CD14-positive monocyte (primary cell): ENCODE results near the gene PDE1C. TPM values are rescaled to one million over a fixed set of nuclear protein-coding genes. Genes with fewer than 3 reads are reported as not detected.
"Not testable (repeated sequence)": the region's sequence is repeated elsewhere in the genome, so short reads cannot be mapped to it uniquely, and the experiment has no call there.

Experiments used
- DNase-seq, 3 donors: peaks; one replicate each; pipeline ENCODE4 v3.0.0-alpha.2; 2011 to 2022
- H2AFZ ChIP-seq: 2 replicates; pipeline ENCODE4 v1.6.0; 2012; ENCODE audit warnings: mild to moderate bottlenecking, low read depth, low read length, inconsistent platforms; ENCODE audit not compliant: insufficient read depth, poor library complexity, severe bottlenecking
- H3K27ac ChIP-seq, 2 donors: 1 replicate in 1 of 2; 2 replicates in 1 of 2; pipeline ENCODE4 v1.5.1; 2012 to 2013; ENCODE audit warnings: low read length in 2 of 2, control low read depth in 1 of 2, inconsistent platforms in 1 of 2, low read depth in 1 of 2, mild to moderate bottlenecking in 1 of 2
- H3K27me3 ChIP-seq, 2 donors: one replicate each; pipeline versions ENCODE4 v1.6.0 to v1.6.1; 2011 to 2013; ENCODE audit warnings: low read length in 2 of 2; ENCODE audit not compliant: control insufficient read depth in 2 of 2, insufficient read depth in 2 of 2
- H3K36me3 ChIP-seq, 2 donors: replicated peaks in 1 of 2; 1 replicate in 1 of 2; 2 replicates in 1 of 2; pipeline versions ENCODE4 v1.5.1 to v1.6.1; 2012 to 2013; ENCODE audit warnings: low read length in 2 of 2, control low read depth in 1 of 2, inconsistent platforms in 1 of 2, mild to moderate bottlenecking in 1 of 2; ENCODE audit not compliant: insufficient read depth in 2 of 2, control insufficient read depth in 1 of 2
- H3K4me1 ChIP-seq, 2 donors: 1 replicate in 1 of 2; 2 replicates in 1 of 2; pipeline versions ENCODE4 v1.5.1 to v1.6.1; 2012 to 2013; ENCODE audit warnings: low read length in 2 of 2, control low read depth in 1 of 2, inconsistent platforms in 1 of 2, mild to moderate bottlenecking in 1 of 2, moderate library complexity in 1 of 2; ENCODE audit not compliant: insufficient read depth in 2 of 2, control insufficient read depth in 1 of 2
- H3K4me2 ChIP-seq: replicated peaks from 2 replicates; pipeline ENCODE3; 2012; ENCODE audit warnings: low read length, moderate library complexity, mild to moderate bottlenecking; ENCODE audit not compliant: poor library complexity, severe bottlenecking; ENCODE audit errors: extremely low read depth
- H3K4me3 ChIP-seq, 3 experiments: fragments of 200-600 bp in 1 of 3; sonication (generic) in 1 of 3; replicated peaks in 1 of 3; 1 replicate in 2 of 3; 2 replicates in 1 of 3; pipeline ENCODE4 v1.5.1; 2011 to 2013; ENCODE audit warnings: low read length in 3 of 3, mild to moderate bottlenecking in 3 of 3, control low read depth in 2 of 3, low read depth in 2 of 3, inconsistent platforms in 1 of 3, moderate library complexity in 1 of 3
- H3K79me2 ChIP-seq: 2 replicates; pipeline ENCODE4 v1.6.0; 2012; ENCODE audit warnings: mild to moderate bottlenecking, control low read depth, inconsistent platforms, low read length, moderate library complexity; ENCODE audit not compliant: insufficient read depth
- H3K9ac ChIP-seq: 2 replicates; pipeline ENCODE4 v1.6.0; 2017; ENCODE audit warnings: low read length, mild to moderate bottlenecking; ENCODE audit not compliant: insufficient read depth, poor library complexity, severe bottlenecking
- H3K9me3 ChIP-seq, 2 donors: replicated peaks in 1 of 2; 1 replicate in 1 of 2; 2 replicates in 1 of 2; pipeline versions ENCODE4 v1.5.1 to v1.6.1; 2012 to 2013; ENCODE audit warnings: low read length in 2 of 2, control low read depth in 1 of 2; ENCODE audit not compliant: control insufficient read depth in 1 of 2, insufficient read depth in 1 of 2
- H4K20me1 ChIP-seq: 2 replicates; pipeline ENCODE4 v1.6.0; 2012; ENCODE audit warnings: mild to moderate bottlenecking, low read length, control low read depth, moderate library complexity; ENCODE audit not compliant: insufficient read depth
- H3K27ac Mint-ChIP-seq, 7 donors: one replicate each; pipeline ENCODE4 v1.8.0; 2020; ENCODE audit warnings: mild to moderate bottlenecking in 7 of 7, mixed read lengths in 7 of 7, moderate library complexity in 6 of 7, inconsistent platforms in 2 of 7
- H3K27me3 Mint-ChIP-seq, 3 donors: one replicate each; pipeline ENCODE4 v1.8.0; 2021 to 2022; ENCODE audit warnings: low read depth in 3 of 3, mild to moderate bottlenecking in 3 of 3, mixed read lengths in 3 of 3, moderate library complexity in 3 of 3, inconsistent platforms in 1 of 3
- H3K36me3 Mint-ChIP-seq, 2 donors: one replicate each; pipeline ENCODE4 v1.8.0; 2020; ENCODE audit warnings: mixed read lengths in 2 of 2, inconsistent platforms in 1 of 2, mild to moderate bottlenecking in 1 of 2
- H3K4me1 Mint-ChIP-seq: one replicate; pipeline ENCODE4 v1.8.0; 2020; ENCODE audit warnings: mild to moderate bottlenecking, mixed read lengths
- H3K4me3 Mint-ChIP-seq, 2 donors: one replicate each; pipeline ENCODE4 v1.8.0; 2020; ENCODE audit warnings: mild to moderate bottlenecking in 2 of 2, mixed read lengths in 2 of 2, moderate library complexity in 1 of 2
- H3K9me3 Mint-ChIP-seq, 7 donors: one replicate each; pipeline ENCODE4 v1.8.0; 2020 to 2022; ENCODE audit warnings: mixed read lengths in 7 of 7, mild to moderate bottlenecking in 6 of 7, moderate library complexity in 6 of 7, inconsistent platforms in 2 of 7
- WGBS: methylation state at CpG from one replicate; pipeline ENCODE4 v1.1.5; 2013; ENCODE audit warnings: missing lambda C conversion rate; ENCODE audit not compliant: insufficient coverage; 5-methylcytosine and 5-hydroxymethylcytosine counted together
- intact Hi-C, 2 donors: fragments of 100-400 bp; cut with micrococcal nuclease; formaldehyde crosslinking; loops; one replicate each; pipeline versions ENCODE4 v1.15.0 to v1.15.1; 2023
- polyA plus RNA-seq, 3 donors: library from polyadenylated mRNA; depleted of rRNA in 1 of 3; unstranded in 2 of 3; stranded (reverse) in 1 of 3; fragments of 300-500 nt in 2 of 3; fragments of >200 nt in 1 of 3; fragmentation: Illumina TruSeq in 2 of 3; gene quantifications; 1 replicate in 2 of 3; 2 replicates in 1 of 3; pipeline ENCODE4 v1.2.3, GENCODE V29; 2012 to 2021
- TF ChIP-seq, protein P1 (sequence below): fragments of 200-600 bp; IDR thresholded peaks from one replicate; pipeline ENCODE4 v1.8.0; 2022; ENCODE audit warnings: antibody characterized with exemption, mild to moderate bottlenecking

PDE1C gene
- polyA plus RNA-seq, 3 donors, result not detected

- H3K79me2 ChIP-seq, result no peaks in the 10 kb centered on the region
- H3K4me3 ChIP-seq, result no peak overlapping the region
- H3K27me3 ChIP-seq, result no peaks in the 10 kb centered on the region
- no peak for DNase-seq
- Mint-ChIP-seq H3K27me3 (no peaks in the 10 kb centered on the region), H3K4me1 (no peaks in the 10 kb centered on the region), H3K4me3 (no peak overlapping the region), H3K9me3 (peaks cover 3 to 16% (median 5%) of the 10 kb centered on the region in 7 donors), H3K27ac (peak overlapping the region in 1 of 7 donors; percentile 47), H3K36me3 (no peaks in the 10 kb centered on the region)
- no CpG with 5 or more reads among the region's 2 CpGs for WGBS
- no peak overlapping the region for H3K27ac ChIP-seq
- intact Hi-C loops, result no loop called here
- no peak overlapping the region for H3K4me2 ChIP-seq
- no peaks in the 10 kb centered on the region for H4K20me1 ChIP-seq
- TF ChIP-seq, protein P1, sequence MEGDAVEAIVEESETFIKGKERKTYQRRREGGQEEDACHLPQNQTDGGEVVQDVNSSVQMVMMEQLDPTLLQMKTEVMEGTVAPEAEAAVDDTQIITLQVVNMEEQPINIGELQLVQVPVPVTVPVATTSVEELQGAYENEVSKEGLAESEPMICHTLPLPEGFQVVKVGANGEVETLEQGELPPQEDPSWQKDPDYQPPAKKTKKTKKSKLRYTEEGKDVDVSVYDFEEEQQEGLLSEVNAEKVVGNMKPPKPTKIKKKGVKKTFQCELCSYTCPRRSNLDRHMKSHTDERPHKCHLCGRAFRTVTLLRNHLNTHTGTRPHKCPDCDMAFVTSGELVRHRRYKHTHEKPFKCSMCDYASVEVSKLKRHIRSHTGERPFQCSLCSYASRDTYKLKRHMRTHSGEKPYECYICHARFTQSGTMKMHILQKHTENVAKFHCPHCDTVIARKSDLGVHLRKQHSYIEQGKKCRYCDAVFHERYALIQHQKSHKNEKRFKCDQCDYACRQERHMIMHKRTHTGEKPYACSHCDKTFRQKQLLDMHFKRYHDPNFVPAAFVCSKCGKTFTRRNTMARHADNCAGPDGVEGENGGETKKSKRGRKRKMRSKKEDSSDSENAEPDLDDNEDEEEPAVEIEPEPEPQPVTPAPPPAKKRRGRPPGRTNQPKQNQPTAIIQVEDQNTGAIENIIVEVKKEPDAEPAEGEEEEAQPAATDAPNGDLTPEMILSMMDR, result no peak
- no peaks in the 10 kb centered on the region for H3K4me1 ChIP-seq
- H2AFZ ChIP-seq, result no peak overlapping the region
- H3K9ac ChIP-seq, result no peak overlapping the region
- H3K9me3 ChIP-seq, result no peaks in the 10 kb centered on the region
- H3K36me3 ChIP-seq, result no peaks in the 10 kb centered on the region
These were observed 55.1 kb downstream of the PDE1C start for GRCh38 chr7:32015133-32015532.

- H3K4me3 ChIP-seq, H3K4me1 ChIP-seq, H4K20me1 ChIP-seq, H3K9me3 ChIP-seq, H3K27ac ChIP-seq, DNase-seq, H3K27me3 ChIP-seq, H3K4me1 Mint-ChIP-seq, intact Hi-C loops, H3K27me3 Mint-ChIP-seq, H3K4me2 ChIP-seq, H3K36me3 Mint-ChIP-seq, H3K79me2 ChIP-seq, H3K36me3 ChIP-seq, H3K27ac Mint-ChIP-seq, H3K9ac ChIP-seq, H3K4me3 Mint-ChIP-seq, H2AFZ ChIP-seq: not testable (repeated sequence)
- H3K9me3 Mint-ChIP-seq, result peaks cover 4 to 16% (median 5%) of the 10 kb centered on the region in 7 donors
- no CpG with 5 or more reads among the region's 2 CpGs for WGBS
These were observed 56.7 kb downstream of the PDE1C start for GRCh38 chr7:32013471-32013870.
